H1 (cell line): ENCODE results near the gene WEE1. TPM values are rescaled to one million over a fixed set of nuclear protein-coding genes. Genes with fewer than 3 reads are reported as not detected.

ENCODE experiments used
- CTCF ChIA-PET: fragments of 300-600 bp; sonication (Branson Sonifier 250); formaldehyde crosslinking; loops from one replicate; lab custom pipeline; 2021; ENCODE audit not compliant: partially characterized antibody; lab: Charles Lee
- POLR2A ChIA-PET: fragments of 300-600 bp; sonication (Branson Sonifier 250); formaldehyde crosslinking; loops from one replicate; lab custom pipeline; 2021; ENCODE audit warnings: inconsistent platforms; ENCODE audit not compliant: partially characterized antibody; lab: Charles Lee
- DNase-seq, 2 experiments: peaks; one replicate each; pipeline versions ENCODE4 v3.0.0 to v3.0.0-alpha.2; 2010 to 2022; ENCODE audit warnings: low spot score in 2 of 2, low read depth in 1 of 2, mixed read lengths in 1 of 2
- FAIRE-seq: peaks from 2 replicates; lab custom pipeline; 2011; peaks lifted over from hg19 to GRCh38; lab: Jason Lieb, UNC
- H2AFZ ChIP-seq: 2 replicates; pipeline ENCODE4 v1.8.1; 2012; ENCODE audit warnings: low read length, inconsistent platforms
- H2AK5ac ChIP-seq: 2 replicates; pipeline ENCODE4 v1.6.1; 2013; ENCODE audit warnings: low read depth, low read length
- H2BK120ac ChIP-seq: replicated peaks from 2 replicates; pipeline ENCODE3; 2013; ENCODE audit warnings: low read depth, low read length, inconsistent platforms
- H2BK12ac ChIP-seq: 2 replicates; pipeline ENCODE4 v1.6.1; 2013; ENCODE audit warnings: low read depth, low read length
- H2BK15ac ChIP-seq: 2 replicates; pipeline ENCODE4 v1.6.1; 2013; ENCODE audit warnings: low read length
- H2BK20ac ChIP-seq: 2 replicates; pipeline ENCODE4 v1.6.1; 2013; ENCODE audit warnings: low read length
- H2BK5ac ChIP-seq: 2 replicates; pipeline ENCODE4 v1.6.1; 2013; ENCODE audit warnings: low read depth, low read length
- H3K14ac ChIP-seq: 2 replicates; pipeline ENCODE4 v1.6.1; 2013; ENCODE audit warnings: inconsistent platforms; ENCODE audit not compliant: insufficient read length
- H3K18ac ChIP-seq: 2 replicates; pipeline ENCODE4 v1.6.1; 2013; ENCODE audit warnings: low read length; ENCODE audit errors: extremely low read depth
- H3K23ac ChIP-seq: 2 replicates; pipeline ENCODE4 v1.6.1; 2013; ENCODE audit warnings: inconsistent platforms; ENCODE audit not compliant: insufficient read length
- H3K23me2 ChIP-seq: 2 replicates; pipeline ENCODE4 v1.6.1; 2013; ENCODE audit warnings: low read depth, low read length
- H3K27ac ChIP-seq: 2 replicates; pipeline ENCODE4 v1.6.1; 2011; ENCODE audit warnings: low read depth, low read length, inconsistent platforms
- H3K27me3 ChIP-seq, 4 experiments: replicated peaks in 1 of 4; 1 replicate in 1 of 4; 2 replicates in 3 of 4; pipeline versions ENCODE4 v1.6.1 to v1.8.1; 2011 to 2013; ENCODE audit warnings: low read length in 3 of 4, mild to moderate bottlenecking in 3 of 4, inconsistent platforms in 2 of 4, mixed read lengths in 2 of 4, moderate library complexity in 1 of 4; ENCODE audit not compliant: control insufficient read depth in 3 of 4, insufficient read depth in 3 of 4; ENCODE audit errors: extremely low read depth in 1 of 4
- H3K36me3 ChIP-seq, 4 experiments: 2 replicates each; pipeline versions ENCODE4 v1.6.1 to v1.8.1; 2011 to 2013; ENCODE audit warnings: mild to moderate bottlenecking in 4 of 4, low read length in 3 of 4, moderate library complexity in 2 of 4, control low read depth in 1 of 4, inconsistent platforms in 1 of 4; ENCODE audit not compliant: insufficient read depth in 4 of 4, control insufficient read depth in 2 of 4
- H3K4ac ChIP-seq: replicated peaks from 2 replicates; pipeline ENCODE3; 2013; ENCODE audit warnings: low read length, low read depth, mixed read lengths, inconsistent platforms; ENCODE audit not compliant: insufficient read length
- H3K4me1 ChIP-seq, 4 experiments: replicated peaks in 1 of 4; 1 replicate in 1 of 4; 2 replicates in 3 of 4; pipeline versions ENCODE4 v1.6.1 to v1.8.1; 2011 to 2013; ENCODE audit warnings: low read length in 3 of 4, inconsistent platforms in 2 of 4, mixed read lengths in 1 of 4; ENCODE audit not compliant: insufficient read depth in 4 of 4, control insufficient read depth in 3 of 4
- H3K4me2 ChIP-seq, 2 experiments: 2 replicates each; pipeline versions ENCODE4 v1.6.1 to v1.8.1; 2011 to 2013; ENCODE audit warnings: low read depth in 2 of 2, low read length in 2 of 2, control low read depth in 1 of 2, inconsistent platforms in 1 of 2, mild to moderate bottlenecking in 1 of 2; ENCODE audit not compliant: insufficient read depth in 1 of 2
- H3K4me3 ChIP-seq, 4 experiments: fragments of 200-600, 300-600 bp in 1 of 4; sonication (generic), shearing (Covaris generic), sonication (Bioruptor Twin) in 1 of 4; 2 replicates each; pipeline versions ENCODE4 v1.5.1 to v1.8.1; 2011 to 2016; ENCODE audit warnings: low read length in 4 of 4, low read depth in 3 of 4, control low read depth in 2 of 4, inconsistent platforms in 2 of 4, mild to moderate bottlenecking in 2 of 4, mixed read lengths in 1 of 4, moderate library complexity in 1 of 4; ENCODE audit not compliant: insufficient read depth in 2 of 4; ENCODE audit errors: extremely low read depth in 1 of 4
- H3K56ac ChIP-seq: replicated peaks from 2 replicates; pipeline ENCODE3; 2013; ENCODE audit warnings: low read depth, mild to moderate bottlenecking, mixed read lengths, low read length, inconsistent platforms; ENCODE audit not compliant: insufficient read length
- H3K79me1 ChIP-seq: 2 replicates; pipeline ENCODE4 v1.6.1; 2013; ENCODE audit warnings: low read depth, low read length, control low read depth
- H3K79me2 ChIP-seq, 2 experiments: 2 replicates each; pipeline versions ENCODE4 v1.6.1 to v1.8.1; 2012 to 2013; ENCODE audit warnings: low read length in 2 of 2, mild to moderate bottlenecking in 2 of 2, inconsistent platforms in 1 of 2; ENCODE audit not compliant: insufficient read depth in 2 of 2, control insufficient read depth in 1 of 2
- H3K9ac ChIP-seq, 4 experiments: replicated peaks in 1 of 4; 1 replicate in 1 of 4; 2 replicates in 3 of 4; pipeline versions ENCODE4 v1.6.1 to v1.8.1; 2011 to 2013; ENCODE audit warnings: low read depth in 3 of 4, low read length in 3 of 4, control low read depth in 2 of 4, mild to moderate bottlenecking in 2 of 4, moderate library complexity in 2 of 4, inconsistent platforms in 1 of 4; ENCODE audit errors: extremely low read depth in 1 of 4
- H3K9me3 ChIP-seq, 2 experiments: 2 replicates each; pipeline versions ENCODE4 v1.6.1 to v1.8.1; 2012 to 2013; ENCODE audit warnings: mild to moderate bottlenecking in 2 of 2, moderate library complexity in 2 of 2, control low read depth in 1 of 2, inconsistent platforms in 1 of 2, low read depth in 1 of 2, low read length in 1 of 2, mixed read lengths in 1 of 2; ENCODE audit not compliant: insufficient read depth in 2 of 2
- H4K20me1 ChIP-seq, 2 experiments: replicated peaks in 1 of 2; 2 replicates each; pipeline versions ENCODE3 to v1.8.1; 2011 to 2013; ENCODE audit warnings: inconsistent platforms in 2 of 2, low read length in 2 of 2, mild to moderate bottlenecking in 1 of 2; ENCODE audit not compliant: insufficient read depth in 2 of 2, control insufficient read depth in 1 of 2
- H4K5ac ChIP-seq: 2 replicates; pipeline ENCODE4 v1.6.1; 2013; ENCODE audit warnings: low read length, low read depth, mixed read lengths, inconsistent platforms; ENCODE audit not compliant: insufficient read length
- H4K8ac ChIP-seq: 2 replicates; pipeline ENCODE4 v1.8.0; 2013; ENCODE audit warnings: mild to moderate bottlenecking, moderate library complexity, low read length, inconsistent platforms; ENCODE audit not compliant: insufficient read depth; ENCODE audit errors: extremely low read depth
- H4K91ac ChIP-seq: replicated peaks from 2 replicates; pipeline ENCODE3; 2013; ENCODE audit warnings: low read length, mixed read lengths, inconsistent platforms; ENCODE audit not compliant: insufficient read length
- CBX5 ChIP-seq: fragments of 300-800, 300-1000 bp; sonication (generic); IDR thresholded peaks from 2 replicates; pipeline ENCODE4 v1.7.1; 2016; ENCODE audit warnings: antibody characterized with exemption, low read length, low read depth
- CBX8 ChIP-seq: fragments of 300-800, 300-1000 bp; sonication (generic); IDR thresholded peaks from 2 replicates; pipeline ENCODE4 v1.7.1; 2016; ENCODE audit warnings: low read depth, low read length, borderline replicate concordance
- CEBPB ChIP-seq: IDR thresholded peaks from 2 replicates; pipeline ENCODE4 v1.6.1; 2012; ENCODE audit warnings: low read depth, low read length
- CREB1 ChIP-seq: IDR thresholded peaks from 2 replicates; pipeline ENCODE4 v1.6.1; 2012; ENCODE audit warnings: inconsistent platforms
- HDAC2 ChIP-seq, 2 experiments: fragments of 300-600 bp in 1 of 2; sonication (generic) in 1 of 2; IDR thresholded peaks; 2 replicates each; pipeline ENCODE4 v1.6.1; 2011 to 2012; ENCODE audit warnings: low read depth in 2 of 2, low read length in 2 of 2, mild to moderate bottlenecking in 2 of 2, moderate library complexity in 2 of 2, borderline replicate concordance in 1 of 2, inconsistent platforms in 1 of 2
- RNF2 ChIP-seq: fragments of 200-900, 300-1000 bp; sonication (generic); IDR thresholded peaks from 2 replicates; pipeline ENCODE4 v1.7.1; 2016; ENCODE audit warnings: borderline replicate concordance, low read depth, mild to moderate bottlenecking, antibody characterized with exemption, low read length; ENCODE audit not compliant: poor library complexity, severe bottlenecking; ENCODE audit errors: missing control alignments
- TEAD4 ChIP-seq: IDR thresholded peaks from 2 replicates; pipeline ENCODE4 v1.6.1; 2012; ENCODE audit warnings: low read depth, low read length, inconsistent platforms, mixed read lengths
- WGBS, 2 experiments: shearing (Covaris generic) in 1 of 2; methylation state at CpG; one replicate each; pipeline versions ENCODE4 v1.1.6 to v1.1.7; 2013 to 2015; ENCODE audit warnings: low lambda C conversion rate in 2 of 2, mixed read lengths in 2 of 2, inconsistent platforms in 1 of 2, low coverage in 1 of 2, missing lambda C conversion rate in 1 of 2; ENCODE audit not compliant: insufficient replicate concordance in 2 of 2, insufficient coverage in 1 of 2, insufficient read length in 1 of 2; ENCODE audit errors: extremely low coverage in 1 of 2, missing lambda C conversion rate in 1 of 2; 5-methylcytosine and 5-hydroxymethylcytosine counted together
- polyA plus RNA-seq, 7 experiments: library from polyadenylated mRNA; depleted of rRNA in 3 of 7; stranded (reverse) in 5 of 7; unstranded in 2 of 7; fragments of >200 nt in 5 of 7; fragments of 200-250 nt in 2 of 7; gene quantifications; 1 replicate in 5 of 7; 2 replicates in 1 of 7; 4 replicates in 1 of 7; pipeline versions ENCODE4 v1.2.1 to v1.2.3, GENCODE V29; 2011 to 2013; ENCODE audit warnings: missing spikeins in 2 of 7, mixed read lengths in 2 of 7
- total RNA-seq: library from RNA; stranded (reverse); fragmentation: NEBNext Ultra II Directional; extraction: Animal tissue kit (Norgen Biotek cat#: 25700); gene quantifications from 2 replicates; pipeline ENCODE4 v1.2.1, GENCODE V29; 2021
- TF ChIP-seq, protein P1 (sequence below): IDR thresholded peaks from 2 replicates; pipeline ENCODE4 v1.6.1; 2011; ENCODE audit warnings: low read depth, mild to moderate bottlenecking, low read length; ENCODE audit not compliant: insufficient read depth
- TF ChIP-seq, protein P2 (sequence below), 3 experiments: IDR thresholded peaks; 1 replicate in 2 of 3; 2 replicates in 1 of 3; pipeline versions ENCODE4 v1.5.1 to v1.6.1; 2011; ENCODE audit warnings: low read length in 3 of 3, mild to moderate bottlenecking in 3 of 3, inconsistent platforms in 2 of 3, low read depth in 1 of 3, moderate library complexity in 1 of 3; ENCODE audit not compliant: insufficient read depth in 1 of 3; ENCODE audit errors: control extremely low read depth in 1 of 3

The WEE1 gene
- total and polyA plus RNA-seq, 2 of the 8 experiments (the other 6 are each of a cell fraction or from before 2014, with no cell fraction given) = 40.8 to 120 TPM

DNA sequence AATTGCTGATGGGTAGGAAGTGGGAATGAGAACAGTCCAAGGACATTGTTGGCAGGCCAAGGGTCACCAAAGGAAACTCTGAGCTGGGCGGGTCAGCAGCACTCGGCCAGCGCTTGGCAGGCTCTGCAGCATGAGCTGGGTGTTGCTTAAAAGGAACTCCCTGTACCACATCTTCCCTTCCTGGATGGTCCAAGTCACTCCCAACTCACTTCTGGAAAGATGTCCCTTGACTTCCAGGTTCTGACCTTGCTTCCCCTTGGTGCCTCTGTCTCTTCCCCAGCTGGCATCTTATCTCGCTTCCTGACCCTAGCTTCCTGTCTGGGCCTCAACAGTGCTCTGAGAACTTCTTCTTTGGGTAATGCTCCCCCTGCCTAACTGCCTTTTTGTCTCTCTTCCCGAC lies 65.6 kb downstream of the WEE1 start:
- no peaks in the 10 kb centered on the region for H3K23me2 ChIP-seq
- ChIA-PET POLR2A (interaction anchor here (1.3 to 1.4 kb wide), 2 partner anchors 11 to 12 kb away, joined by 4 to 5 read pairs; no protein-coding TSS in a partner anchor), CTCF (interaction anchor here (0.8 to 1.5 kb wide), 4 partner anchors 15 to 110 kb away, joined by 3 to 5 read pairs (median 4); no protein-coding TSS in a partner anchor)
- FAIRE-seq (no peak), DNase-seq (no peak)
- no peak overlapping the region for H4K5ac ChIP-seq
- H2BK12ac ChIP-seq = no peak overlapping the region
- no peaks in the 10 kb centered on the region for H3K79me2 ChIP-seq
- no peak overlapping the region for H3K27ac ChIP-seq
- 0 out of 2 replicates have a peak overlapping the region, but pooled peaks have one; percentile 23 for H2BK15ac ChIP-seq
- no peak overlapping the region for H2BK20ac ChIP-seq
- H3K23ac ChIP-seq = no peak overlapping the region
- peak overlapping the region; percentile 43; the same call in 1 of the 2 replicates for H2AFZ ChIP-seq
- no peak overlapping the region for H3K4me3 ChIP-seq
- H3K4ac ChIP-seq = no peak overlapping the region
- H3K4me1 ChIP-seq = no peaks in the 10 kb centered on the region
- no peak overlapping the region for H2AK5ac ChIP-seq
- H3K9ac ChIP-seq = no peak overlapping the region
- H3K14ac ChIP-seq = no peak overlapping the region
- no peak overlapping the region for H2BK120ac ChIP-seq
- no peak overlapping the region for H3K56ac ChIP-seq
- no peaks in the 10 kb centered on the region for H3K9me3 ChIP-seq
- H4K91ac ChIP-seq = no peak overlapping the region
- H3K4me2 ChIP-seq = no peak overlapping the region
- no peak overlapping the region for H3K18ac ChIP-seq
- H3K36me3 ChIP-seq = no peaks in the 10 kb centered on the region
- H3K27me3 ChIP-seq = no peaks in the 10 kb centered on the region
- no peaks in the 10 kb centered on the region for H3K79me1 ChIP-seq
- no peak overlapping the region for H4K8ac ChIP-seq
- no peaks in the 10 kb centered on the region for H4K20me1 ChIP-seq
- WGBS, 2 experiments = 94% methylated on average over 5 of the region's 5 CpGs; no CpG with 5 or more reads in 1 of the 2 experiments
- no peak overlapping the region for H2BK5ac ChIP-seq
- TF ChIP-seq TEAD4 = no peak
- no peak for TF ChIP-seq CBX8
- TF ChIP-seq CEBPB = no peak
- TF ChIP-seq, protein P1, sequence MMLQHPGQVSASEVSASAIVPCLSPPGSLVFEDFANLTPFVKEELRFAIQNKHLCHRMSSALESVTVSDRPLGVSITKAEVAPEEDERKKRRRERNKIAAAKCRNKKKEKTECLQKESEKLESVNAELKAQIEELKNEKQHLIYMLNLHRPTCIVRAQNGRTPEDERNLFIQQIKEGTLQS = no peak
- no peak for TF ChIP-seq CBX5
- no peak for TF ChIP-seq HDAC2 (IDR thresholded peaks at IDR 0.05; ENCODE audit: borderline replicate concordance in 1 of 2, low read depth in 2 of 2, low read length in 2 of 2)
- no peak for TF ChIP-seq CREB1
- no peak for TF ChIP-seq RNF2
- TF ChIP-seq, protein P2, sequence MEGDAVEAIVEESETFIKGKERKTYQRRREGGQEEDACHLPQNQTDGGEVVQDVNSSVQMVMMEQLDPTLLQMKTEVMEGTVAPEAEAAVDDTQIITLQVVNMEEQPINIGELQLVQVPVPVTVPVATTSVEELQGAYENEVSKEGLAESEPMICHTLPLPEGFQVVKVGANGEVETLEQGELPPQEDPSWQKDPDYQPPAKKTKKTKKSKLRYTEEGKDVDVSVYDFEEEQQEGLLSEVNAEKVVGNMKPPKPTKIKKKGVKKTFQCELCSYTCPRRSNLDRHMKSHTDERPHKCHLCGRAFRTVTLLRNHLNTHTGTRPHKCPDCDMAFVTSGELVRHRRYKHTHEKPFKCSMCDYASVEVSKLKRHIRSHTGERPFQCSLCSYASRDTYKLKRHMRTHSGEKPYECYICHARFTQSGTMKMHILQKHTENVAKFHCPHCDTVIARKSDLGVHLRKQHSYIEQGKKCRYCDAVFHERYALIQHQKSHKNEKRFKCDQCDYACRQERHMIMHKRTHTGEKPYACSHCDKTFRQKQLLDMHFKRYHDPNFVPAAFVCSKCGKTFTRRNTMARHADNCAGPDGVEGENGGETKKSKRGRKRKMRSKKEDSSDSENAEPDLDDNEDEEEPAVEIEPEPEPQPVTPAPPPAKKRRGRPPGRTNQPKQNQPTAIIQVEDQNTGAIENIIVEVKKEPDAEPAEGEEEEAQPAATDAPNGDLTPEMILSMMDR (IDR thresholded peaks at IDR 0.05; ENCODE audit: control extremely low read depth in 1 of 3, insufficient read depth in 1 of 3, low read depth in 1 of 3, low read length in 3 of 3) = no peak
